Measurements from ENCODE around the gene SLC9A9.

Gene SLC9A9

DNA sequence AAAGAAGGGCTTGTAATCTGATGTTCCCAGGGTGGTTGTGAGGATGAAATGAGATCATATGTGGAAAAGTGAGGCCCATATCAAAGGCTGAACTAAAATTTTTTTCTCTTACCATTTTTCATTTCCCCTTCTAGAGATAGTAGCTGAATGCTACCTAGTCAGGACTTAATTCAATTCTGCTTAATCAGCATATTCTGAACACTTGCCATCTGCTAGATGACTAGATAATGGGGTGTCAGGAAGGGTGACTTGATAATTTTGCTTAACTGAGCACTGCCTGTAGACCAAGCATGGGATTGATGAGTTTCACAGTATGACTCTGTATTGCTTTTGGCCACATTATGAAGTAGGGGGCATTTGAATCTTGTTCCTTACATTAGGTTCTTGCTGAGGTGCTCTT is 592.5 kb downstream of the SLC9A9 start:
- Histone ChIP-seq H3K36me3 (replicated peaks) (no peaks in the 10 kb centered on the region), H3K27ac (no peak overlapping the region), H3K4me3 (ENCODE audit: low read depth, low read length) (no peak overlapping the region), H3K27me3 (replicated peaks) (no peaks in the 10 kb centered on the region)
- no peak for DNase-seq
- in situ Hi-C loops (cut with HindIII; ENCODE audit: low pct_ligation_motif_present, low sequenced_read_pairs), result no loop called here
- TF ChIP-seq, protein P1, sequence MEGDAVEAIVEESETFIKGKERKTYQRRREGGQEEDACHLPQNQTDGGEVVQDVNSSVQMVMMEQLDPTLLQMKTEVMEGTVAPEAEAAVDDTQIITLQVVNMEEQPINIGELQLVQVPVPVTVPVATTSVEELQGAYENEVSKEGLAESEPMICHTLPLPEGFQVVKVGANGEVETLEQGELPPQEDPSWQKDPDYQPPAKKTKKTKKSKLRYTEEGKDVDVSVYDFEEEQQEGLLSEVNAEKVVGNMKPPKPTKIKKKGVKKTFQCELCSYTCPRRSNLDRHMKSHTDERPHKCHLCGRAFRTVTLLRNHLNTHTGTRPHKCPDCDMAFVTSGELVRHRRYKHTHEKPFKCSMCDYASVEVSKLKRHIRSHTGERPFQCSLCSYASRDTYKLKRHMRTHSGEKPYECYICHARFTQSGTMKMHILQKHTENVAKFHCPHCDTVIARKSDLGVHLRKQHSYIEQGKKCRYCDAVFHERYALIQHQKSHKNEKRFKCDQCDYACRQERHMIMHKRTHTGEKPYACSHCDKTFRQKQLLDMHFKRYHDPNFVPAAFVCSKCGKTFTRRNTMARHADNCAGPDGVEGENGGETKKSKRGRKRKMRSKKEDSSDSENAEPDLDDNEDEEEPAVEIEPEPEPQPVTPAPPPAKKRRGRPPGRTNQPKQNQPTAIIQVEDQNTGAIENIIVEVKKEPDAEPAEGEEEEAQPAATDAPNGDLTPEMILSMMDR (IDR thresholded peaks at IDR 0.05; ENCODE audit: low read depth, low read length, missing control alignments), result no peak

GRCh38 chr3:143252931-143253330 is 595.3 kb downstream of the SLC9A9 start:
- no peak for DNase-seq

GRCh38 chr3:143249014-143249413 is 599.3 kb downstream of the SLC9A9 start:
- TF ChIP-seq, protein P1 (IDR thresholded peaks at IDR 0.05; ENCODE audit: low read depth, low read length, missing control alignments), result no peak
- DNase-seq, result no peak
- Histone ChIP-seq H3K36me3 (replicated peaks) (no peaks in the 10 kb centered on the region), H3K27ac (no peak overlapping the region), H3K27me3 (replicated peaks) (no peaks in the 10 kb centered on the region), H3K4me3 (ENCODE audit: low read depth, low read length) (no peak overlapping the region)
- in situ Hi-C loops (cut with HindIII; ENCODE audit: low pct_ligation_motif_present, low sequenced_read_pairs), result no loop called here

More at GRCh38 chr3:143252931-143253330, 595.3 kb downstream of the SLC9A9 start:
- no peaks in the 10 kb centered on the region for H3K36me3 ChIP-seq (replicated peaks)
- H3K27ac ChIP-seq, result no peak overlapping the region
- H3K27me3 ChIP-seq (replicated peaks), result no peaks in the 10 kb centered on the region
- TF ChIP-seq, protein P1 (IDR thresholded peaks at IDR 0.05; ENCODE audit: low read depth, low read length, missing control alignments), result no peak
- no peak overlapping the region for H3K4me3 ChIP-seq (ENCODE audit: low read depth, low read length)
- in situ Hi-C loops (cut with HindIII; ENCODE audit: low pct_ligation_motif_present, low sequenced_read_pairs), result no loop called here

DNA sequence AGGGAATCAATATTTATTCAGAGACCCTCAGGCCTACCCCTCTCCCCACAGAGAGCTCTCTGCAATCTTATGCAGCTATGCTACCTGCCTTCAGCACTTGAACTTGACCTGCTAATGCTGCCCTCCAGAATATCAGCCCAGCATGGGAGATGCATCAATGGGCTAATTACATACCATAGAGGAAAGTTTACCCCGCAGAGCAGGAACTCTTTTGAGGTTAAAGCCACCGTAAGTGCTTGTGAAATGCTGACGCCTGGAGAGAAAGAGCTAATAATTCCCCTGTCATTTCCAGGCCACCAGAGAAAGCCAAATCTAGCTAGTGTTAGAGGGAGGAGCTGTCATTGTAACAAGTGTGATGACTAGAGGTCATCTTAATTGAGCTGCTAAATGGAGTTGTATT is 601.2 kb downstream of the SLC9A9 start:
- H3K27me3 ChIP-seq (replicated peaks), result no peaks in the 10 kb centered on the region
- DNase-seq, result no peak
- in situ Hi-C loops (cut with HindIII; ENCODE audit: low pct_ligation_motif_present, low sequenced_read_pairs), result no loop called here
- TF ChIP-seq, protein P1 (IDR thresholded peaks at IDR 0.05; ENCODE audit: low read depth, low read length, missing control alignments), result no peak
- H3K27ac ChIP-seq, result no peak overlapping the region
- H3K4me3 ChIP-seq (ENCODE audit: low read depth, low read length), result no peak overlapping the region
- H3K36me3 ChIP-seq (replicated peaks), result no peaks in the 10 kb centered on the region

DNA sequence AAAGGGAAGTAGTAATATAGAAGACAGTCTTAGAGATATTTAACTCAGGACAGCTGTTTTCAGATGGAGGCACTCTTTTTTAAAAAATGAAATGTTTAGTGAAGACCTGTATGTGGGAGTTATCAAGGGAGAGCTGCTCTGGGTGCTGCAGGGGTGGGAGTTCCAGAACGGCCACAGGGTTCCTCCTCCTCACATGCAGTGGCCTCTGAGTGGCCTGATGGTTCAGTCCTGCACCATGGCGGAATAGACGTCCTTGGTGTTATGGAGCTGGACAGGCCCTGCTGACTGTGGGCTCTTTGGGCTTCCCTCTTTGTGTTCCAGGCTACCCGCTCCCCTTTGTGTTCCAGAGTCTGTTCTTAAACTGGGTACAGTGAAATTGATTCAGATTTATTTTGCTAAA is 602.6 kb downstream of the SLC9A9 start:
- no peak for DNase-seq
- in situ Hi-C loops (cut with HindIII; ENCODE audit: low pct_ligation_motif_present, low sequenced_read_pairs), result no loop called here
- Histone ChIP-seq H3K27me3 (replicated peaks) (no peaks in the 10 kb centered on the region), H3K36me3 (replicated peaks) (no peaks in the 10 kb centered on the region), H3K27ac (no peak overlapping the region), H3K4me3 (ENCODE audit: low read depth, low read length) (no peak overlapping the region)
- TF ChIP-seq, protein P1 (IDR thresholded peaks at IDR 0.05; ENCODE audit: low read depth, low read length, missing control alignments), result no peak

- TF ChIP-seq, protein P1 (IDR thresholded peaks at IDR 0.05; ENCODE audit: low read depth, low read length, missing control alignments), result no peak
- in situ Hi-C loops (cut with HindIII; ENCODE audit: low pct_ligation_motif_present, low sequenced_read_pairs), result no loop called here
- Histone ChIP-seq H3K27ac (no peak overlapping the region), H3K4me3 (ENCODE audit: low read depth, low read length) (no peak overlapping the region), H3K27me3 (replicated peaks) (no peaks in the 10 kb centered on the region), H3K36me3 (replicated peaks) (no peaks in the 10 kb centered on the region)
- no peak for DNase-seq
Observed at GRCh38 chr3:143244516-143245063, 603.7 kb downstream of the SLC9A9 start.
